ENCODE results near the gene MAP2. TPM values are rescaled to one million over a fixed set of nuclear protein-coding genes. Genes with fewer than 3 reads are reported as not detected.

Gene MAP2
- total RNA-seq, 2 donors from 2014 or later, result 18.8 to 30.7 TPM

DNA sequence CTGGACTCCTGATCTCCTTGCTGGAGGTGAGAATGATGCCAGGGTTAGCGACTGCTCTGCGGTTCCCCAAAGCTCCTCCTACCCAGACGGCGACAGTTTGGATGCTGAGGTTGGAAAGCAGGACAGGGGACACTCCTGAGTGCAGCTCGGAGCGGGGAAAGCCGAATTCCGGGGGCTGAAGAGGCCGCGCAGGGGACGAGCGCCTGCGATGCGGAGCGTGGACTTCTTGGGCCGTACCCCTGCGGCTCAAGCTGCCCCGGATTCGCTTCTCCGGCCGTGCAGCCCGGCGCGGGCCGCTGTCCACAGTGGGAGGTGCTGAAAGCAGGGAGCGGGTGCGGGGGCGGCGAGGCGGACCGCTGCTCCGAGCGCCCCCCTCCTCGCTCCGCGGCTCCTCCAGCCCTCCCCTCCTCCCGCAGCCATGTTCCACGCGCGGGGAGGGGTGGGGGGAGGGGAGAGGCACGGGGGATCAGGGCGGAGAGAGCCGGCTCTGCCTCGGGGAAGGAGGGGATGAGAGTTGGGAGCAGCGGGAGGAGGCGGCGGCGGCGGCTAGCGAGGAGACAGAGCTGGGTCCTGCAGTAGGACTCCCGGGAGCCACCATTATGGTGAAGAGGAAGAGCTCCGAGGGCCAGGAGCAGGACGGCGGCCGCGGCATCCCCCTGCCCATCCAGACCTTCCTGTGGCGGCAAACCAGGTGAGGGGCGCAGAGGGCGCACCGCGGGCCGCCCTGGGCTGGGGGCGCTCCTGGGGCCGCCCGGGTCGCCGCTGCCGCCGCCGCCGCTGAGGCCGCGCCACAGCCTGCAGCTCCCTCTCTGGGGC is 347.8 kb downstream of the MAP2 start, which contains the start of gene UNC80:
Gene UNC80, plus strand, starts transcription at position 359 of the 816 bp plus-strand sequence. Its CDS starts 241 bp downstream, at position 600.
- intact Hi-C loops (cut with DNase I), result no loop called here
- TF ChIP-seq POLR2AphosphoS5 (IDR thresholded peaks at IDR 0.05), result peak; percentile 63
- no peak for TF ChIP-seq CTCF (IDR thresholded peaks at IDR 0.05)
- no peak for TF ChIP-seq POLR2A (IDR thresholded peaks at IDR 0.05)
- DNase-seq (ENCODE audit: low spot score), result peak; percentile 66
- Histone ChIP-seq H3K27ac (peak within 1 kb of the TSS; percentile 49 to 73), H3K4me3 (peak within 1 kb of the TSS; percentile 41 to 52), H3K36me3 (no peaks in the 10 kb centered on the region), H3K27me3 (replicated peaks; ENCODE audit: insufficient read depth) (no peaks in the 10 kb centered on the region), H3K4me1 (replicated peaks) (no peaks in the 10 kb centered on the region), H3K9me3 (no peaks in the 10 kb centered on the region)
- 3% methylated on average over 72 of the region's 73 CpGs for WGBS

- H3K27me3 ChIP-seq (replicated peaks; ENCODE audit: insufficient read depth), result no peaks in the 10 kb centered on the region
- no peak for TF ChIP-seq POLR2AphosphoS5 (IDR thresholded peaks at IDR 0.05)
- no peak for TF ChIP-seq CTCF (IDR thresholded peaks at IDR 0.05)
- TF ChIP-seq POLR2A (IDR thresholded peaks at IDR 0.05), result no peak
- H3K27ac ChIP-seq, result peak overlapping the region in 1 of 2 donors; percentile 73
- no peak for DNase-seq (ENCODE audit: low spot score)
- 6% methylated on average over 8 of the region's 8 CpGs for WGBS
- H3K36me3 ChIP-seq, result no peaks in the 10 kb centered on the region
- no peaks in the 10 kb centered on the region for H3K4me1 ChIP-seq (replicated peaks)
- intact Hi-C loops (cut with DNase I), result no loop called here
- H3K9me3 ChIP-seq, result no peaks in the 10 kb centered on the region
- peak overlapping the region; percentile 41 to 52 for H3K4me3 ChIP-seq
These were observed 348.4 kb downstream of the MAP2 start for GRCh38 chr2:209772290-209772685.

DNA sequence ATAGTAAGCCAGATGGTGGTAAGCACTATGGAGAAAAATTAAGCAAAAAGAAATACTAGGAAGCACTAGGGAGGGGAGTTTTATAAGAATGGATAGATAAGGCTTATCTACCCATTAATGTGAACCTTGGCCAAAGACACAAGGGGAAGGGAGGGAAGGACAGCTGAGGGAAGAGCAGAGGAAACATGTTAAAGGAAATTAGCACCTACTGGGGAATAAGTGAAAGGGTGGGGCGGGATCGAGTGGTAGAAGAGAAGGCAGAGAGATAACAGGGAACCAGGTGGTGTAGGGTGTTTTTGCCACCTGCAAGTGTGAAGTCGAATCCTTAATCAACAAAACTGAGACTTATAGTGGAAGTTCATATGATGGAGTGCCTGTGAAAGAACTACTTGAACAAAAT is 349.5 kb downstream of the MAP2 start:
- no peak for DNase-seq (ENCODE audit: low spot score)
- 26% methylated on average over 3 of the region's 3 CpGs for WGBS
- TF ChIP-seq POLR2A (IDR thresholded peaks at IDR 0.05) (no peak), POLR2AphosphoS5 (IDR thresholded peaks at IDR 0.05) (no peak), CTCF (IDR thresholded peaks at IDR 0.05) (no peak)

More for the DNA sequence above, 349.5 kb downstream of the MAP2 start:
- no peaks in the 10 kb centered on the region for H3K27me3 ChIP-seq (replicated peaks; ENCODE audit: insufficient read depth)
- no peak overlapping the region for H3K4me3 ChIP-seq
- H3K27ac ChIP-seq, result no peak overlapping the region
- no peaks in the 10 kb centered on the region for H3K36me3 ChIP-seq
- intact Hi-C loops (cut with DNase I), result no loop called here
- H3K4me1 ChIP-seq (replicated peaks), result no peaks in the 10 kb centered on the region
- H3K9me3 ChIP-seq, result no peaks in the 10 kb centered on the region

Small RNA genes within 50 kb of the gene (small RNA-seq; reads per million reads assigned to genes)
- gene RNA5SP118, result 0 reads per million in 2 donors
